ENCODE measurements around the gene GTF2H1. TPM values are rescaled to one million over a fixed set of nuclear protein-coding genes. Genes with fewer than 3 reads are reported as not detected.

The GTF2H1 gene
- total RNA-seq, 4 donors from 2014 or later, result 46.4 to 73.0 (median 53.5) TPM

- TF ChIP-seq CTCF (IDR thresholded peaks at IDR 0.05) (no peak), POLR2A (IDR thresholded peaks at IDR 0.05) (no peak)
- WGBS, 2 donors, result 2 to 3% methylated on average over 9 of the region's 9 CpGs
- H3K4me3 ChIP-seq (ENCODE audit: low read depth, poor library complexity, severe bottlenecking), result no peak overlapping the region
- intact Hi-C loops (cut with DNase I; ENCODE audit: low total_unique reads), result no loop called here
- peak; percentile 93 to 94 for DNase-seq (ENCODE audit: low spot score in 2 of 2)
Observed at GRCh38 chr11:18383388-18384156, 61.2 kb downstream of the GTF2H1 start.

DNA sequence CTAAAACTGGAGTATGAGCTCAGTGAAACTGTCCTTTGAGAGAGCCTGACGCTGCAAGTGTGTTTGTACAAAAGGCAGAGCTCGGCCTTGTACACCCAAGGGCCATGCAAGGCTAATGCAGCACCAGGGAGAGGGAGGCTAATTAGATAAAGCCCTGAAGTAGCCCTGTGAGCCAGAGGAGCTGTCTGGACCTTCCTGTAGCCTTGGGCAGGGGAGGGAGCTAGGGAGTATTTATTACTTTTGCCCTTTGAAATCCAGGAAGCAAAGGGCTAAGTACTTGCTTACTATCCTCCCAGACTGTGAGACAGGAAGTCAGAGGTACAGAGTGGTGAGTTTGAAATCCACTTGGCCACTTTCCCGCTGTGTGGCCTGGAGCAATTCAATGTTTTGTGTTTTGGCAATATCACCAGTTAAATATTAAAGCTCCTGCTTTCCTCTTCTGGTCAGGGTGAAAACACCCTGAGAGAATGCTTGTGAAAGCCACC lies 61.8 kb downstream of the GTF2H1 start:
- 0 to 2% methylated on average over 3 of the region's 3 CpGs for whole genome bisulfite sequencing, 2 donors
- H3K4me3 ChIP-seq (ENCODE audit: low read depth, poor library complexity, severe bottlenecking), result no peak overlapping the region
- intact Hi-C loops (cut with DNase I; ENCODE audit: low total_unique reads), result no loop called here
- no peak for TF ChIP-seq POLR2A (IDR thresholded peaks at IDR 0.05)
- TF ChIP-seq CTCF (IDR thresholded peaks at IDR 0.05), result no peak
- DNase-seq (ENCODE audit: low spot score in 2 of 2), result peak; percentile 77 to 93

- DNase-seq (ENCODE audit: low spot score in 2 of 2), result no peak
- WGBS, 2 donors, result 90% methylated on average over 3 of the region's 3 CpGs
- intact Hi-C loops (cut with DNase I; ENCODE audit: low total_unique reads), result loop anchor here (10.0 kb wide), 1 partner anchor 65 kb away; the partner anchor contains the start of genes GTF2H1 and HPS5
- H3K4me3 ChIP-seq (ENCODE audit: low read depth, poor library complexity, severe bottlenecking), result no peak overlapping the region
- TF ChIP-seq CTCF (IDR thresholded peaks at IDR 0.05) (no peak), POLR2A (IDR thresholded peaks at IDR 0.05) (no peak)
Observed at GRCh38 chr11:18390088-18390487, 67.7 kb downstream of the GTF2H1 start.

DNA sequence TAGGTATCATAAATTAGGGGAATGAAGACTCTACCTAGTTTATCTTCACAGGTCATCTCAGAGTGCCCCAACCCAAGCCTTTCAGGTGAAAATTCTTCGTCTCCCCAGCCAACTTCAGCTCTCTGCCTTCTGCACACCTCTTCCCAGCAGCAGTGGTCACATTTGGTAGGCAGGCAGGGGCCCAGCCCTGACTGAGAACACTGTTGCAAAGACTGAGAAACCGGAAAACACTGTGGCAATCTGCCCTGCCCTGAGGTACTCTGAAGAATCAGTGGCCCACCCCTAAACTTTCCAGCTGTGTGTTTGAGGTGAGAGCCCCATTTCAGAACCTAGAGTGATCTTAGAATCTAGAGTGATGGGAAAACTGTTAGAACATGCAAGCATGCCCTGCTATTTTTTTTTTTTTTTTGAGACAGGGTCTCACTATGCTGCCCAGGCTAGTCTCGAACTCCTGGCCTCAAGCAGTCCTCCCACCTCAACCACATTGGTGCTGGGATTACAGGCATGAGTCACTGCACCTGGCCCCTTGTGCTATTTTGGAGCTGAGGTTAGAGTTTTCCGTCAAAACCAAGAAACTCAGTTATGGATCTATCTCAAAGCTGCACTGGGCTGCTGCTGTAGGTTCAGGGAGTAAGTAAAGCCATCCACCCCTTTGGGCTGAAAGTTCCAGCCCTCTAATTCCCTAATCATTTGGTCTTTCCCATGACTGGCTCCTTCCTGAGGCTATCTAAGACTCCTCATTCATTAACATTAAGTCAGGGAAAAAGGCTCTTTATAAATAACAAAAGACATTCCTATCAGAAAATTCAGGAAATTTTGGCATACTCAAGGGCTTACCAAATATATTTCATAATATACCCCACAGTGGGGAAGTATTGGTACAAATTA lies 70.3 kb downstream of the GTF2H1 start:
- H3K4me3 ChIP-seq (ENCODE audit: low read depth, poor library complexity, severe bottlenecking), result no peak overlapping the region
- WGBS, 2 donors, result 62 to 68% methylated on average over 4 of the region's 4 CpGs
- intact Hi-C loops (cut with DNase I; ENCODE audit: low total_unique reads), result loop anchor here (10.0 kb wide), 1 partner anchor 68 kb away; the partner anchor contains the start of genes GTF2H1 and HPS5
- TF ChIP-seq POLR2A (IDR thresholded peaks at IDR 0.05) (no peak), CTCF (IDR thresholded peaks at IDR 0.05) (no peak)
- no peak for DNase-seq (ENCODE audit: low spot score in 2 of 2)

DNA sequence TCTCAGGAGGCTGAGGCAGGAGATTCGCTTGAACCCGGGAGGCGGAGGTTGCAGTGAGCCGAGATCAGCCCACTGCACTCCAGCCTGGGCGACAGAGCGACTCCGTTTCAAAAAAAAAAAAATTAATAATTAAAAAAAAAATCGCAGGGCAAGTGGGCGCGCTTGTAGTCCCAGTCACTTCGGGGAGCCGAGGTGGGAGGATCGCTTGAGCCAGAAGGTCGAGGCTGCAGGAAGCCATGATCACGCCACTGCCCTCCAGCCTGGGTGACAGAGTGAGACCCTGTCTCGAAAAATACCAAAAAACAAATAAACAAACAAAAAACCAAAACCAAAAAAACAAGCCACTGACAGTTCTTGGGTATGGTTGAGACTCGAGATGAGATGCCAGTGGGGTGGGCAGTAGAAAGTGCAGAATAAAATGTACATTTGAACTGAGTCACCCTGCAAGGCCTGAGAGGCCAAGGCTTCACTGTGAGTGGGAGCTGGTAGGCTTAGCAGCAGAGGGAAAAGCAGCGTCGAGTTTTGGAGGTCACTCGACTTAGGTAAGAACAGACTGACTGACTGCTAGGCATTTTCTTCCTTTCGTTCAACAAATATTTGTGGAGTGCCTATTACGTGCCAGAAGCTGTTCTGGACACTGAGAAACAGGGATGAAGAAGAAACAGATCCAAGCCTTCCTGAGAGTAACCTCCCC lies 71.4 kb downstream of the GTF2H1 start:
- TF ChIP-seq CTCF (IDR thresholded peaks at IDR 0.05), result no peak
- no peak for TF ChIP-seq POLR2A (IDR thresholded peaks at IDR 0.05)
- WGBS, 2 donors, result 70% methylated on average over 22 of the region's 22 CpGs
- DNase-seq (ENCODE audit: low spot score in 2 of 2), result no peak
- intact Hi-C loops (cut with DNase I; ENCODE audit: low total_unique reads), result loop anchor here (10.0 kb wide), 1 partner anchor 69 kb away; the partner anchor contains the start of genes GTF2H1 and HPS5
- no peak overlapping the region for H3K4me3 ChIP-seq (ENCODE audit: low read depth, poor library complexity, severe bottlenecking)
